GM18526 (cell line): ENCODE measurements around the gene B2M.
A peak's percentile ranks its signal among the peaks of the same experiment; 100 is the strongest.

ENCODE experiments used
- POLR2A ChIP-seq: IDR thresholded peaks from 3 replicates; pipeline ENCODE4 v1.6.1; 2011; ENCODE audit not compliant: insufficient read length; ENCODE audit errors: extremely low read depth

Gene B2M

DNA sequence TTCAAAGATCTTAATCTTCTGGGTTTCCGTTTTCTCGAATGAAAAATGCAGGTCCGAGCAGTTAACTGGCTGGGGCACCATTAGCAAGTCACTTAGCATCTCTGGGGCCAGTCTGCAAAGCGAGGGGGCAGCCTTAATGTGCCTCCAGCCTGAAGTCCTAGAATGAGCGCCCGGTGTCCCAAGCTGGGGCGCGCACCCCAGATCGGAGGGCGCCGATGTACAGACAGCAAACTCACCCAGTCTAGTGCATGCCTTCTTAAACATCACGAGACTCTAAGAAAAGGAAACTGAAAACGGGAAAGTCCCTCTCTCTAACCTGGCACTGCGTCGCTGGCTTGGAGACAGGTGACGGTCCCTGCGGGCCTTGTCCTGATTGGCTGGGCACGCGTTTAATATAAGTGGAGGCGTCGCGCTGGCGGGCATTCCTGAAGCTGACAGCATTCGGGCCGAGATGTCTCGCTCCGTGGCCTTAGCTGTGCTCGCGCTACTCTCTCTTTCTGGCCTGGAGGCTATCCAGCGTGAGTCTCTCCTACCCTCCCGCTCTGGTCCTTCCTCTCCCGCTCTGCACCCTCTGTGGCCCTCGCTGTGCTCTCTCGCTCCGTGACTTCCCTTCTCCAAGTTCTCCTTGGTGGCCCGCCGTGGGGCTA, at the start of gene B2M, which contains the start of gene PATL2:
Gene B2M (plus strand): TSS at position 422 of the 647 bp plus-strand sequence. CDS start 30 bp downstream, at position 452.
Gene PATL2 (minus strand): TSS at position 228 of the 647 bp plus-strand sequence. CDS start 34,833 bp downstream, outside the sequence.
- peak; percentile 100 for TF ChIP-seq POLR2A

GRCh38 chr15:44661576-44661975, 49.7 kb upstream of the B2M start:
- TF ChIP-seq POLR2A: no peak

GRCh38 chr15:44662478-44663409, 48.6 kb upstream of the B2M start:
- TF ChIP-seq POLR2A: no peak

DNA sequence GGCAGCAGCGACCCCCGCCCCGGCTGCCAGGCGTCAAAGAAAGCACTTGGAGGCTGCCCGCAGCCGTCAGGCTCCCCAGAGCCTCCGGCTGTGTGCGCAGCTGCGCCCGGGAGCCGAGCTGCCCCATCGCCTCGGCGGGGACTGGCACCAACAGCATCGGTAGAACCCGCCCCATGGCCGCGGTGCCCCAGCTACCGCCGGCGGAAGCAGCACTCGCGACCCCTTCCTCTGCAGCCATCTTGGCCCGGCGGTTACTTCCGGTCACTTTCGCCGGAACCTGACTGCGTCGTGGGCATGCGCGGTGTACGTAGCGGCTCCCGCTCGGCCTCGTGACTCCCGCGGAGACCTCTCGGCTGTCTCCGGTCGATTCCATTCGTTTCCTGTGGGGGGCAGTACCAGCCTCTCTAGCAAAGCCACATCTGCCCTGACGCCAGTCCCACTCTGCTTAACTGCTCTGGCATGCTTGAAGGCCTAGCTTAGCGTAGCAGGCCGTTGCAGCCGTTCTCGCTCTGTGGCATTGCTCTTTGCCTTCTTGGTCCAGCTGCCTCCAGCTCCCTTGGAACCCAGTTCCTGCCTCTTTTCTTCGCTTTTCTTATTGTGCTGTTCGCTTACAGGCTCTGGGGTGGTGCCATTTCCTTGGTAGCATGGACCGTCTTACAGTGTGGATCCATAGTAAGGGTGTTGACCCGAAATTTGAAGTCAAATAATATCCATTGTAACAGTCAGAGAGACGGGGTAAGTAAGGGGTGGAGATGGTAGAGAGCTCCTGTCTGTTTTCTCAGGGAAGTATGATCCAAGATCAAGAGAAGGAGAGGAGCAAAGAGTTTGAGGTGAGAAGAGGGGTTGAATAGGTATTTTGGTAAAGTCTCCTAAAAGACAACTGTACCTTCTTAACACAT, 47.7 kb upstream of the B2M start, which contains the start of gene SPG11:
Gene SPG11 (minus strand): TSS at position 253 of the 899 bp plus-strand sequence. CDS start 15 bp downstream, at position 238.
- TF ChIP-seq POLR2A: peak; percentile 97

GRCh38 chr15:44666210-44667038, 44.9 kb upstream of the B2M start:
- TF ChIP-seq POLR2A: no peak

DNA sequence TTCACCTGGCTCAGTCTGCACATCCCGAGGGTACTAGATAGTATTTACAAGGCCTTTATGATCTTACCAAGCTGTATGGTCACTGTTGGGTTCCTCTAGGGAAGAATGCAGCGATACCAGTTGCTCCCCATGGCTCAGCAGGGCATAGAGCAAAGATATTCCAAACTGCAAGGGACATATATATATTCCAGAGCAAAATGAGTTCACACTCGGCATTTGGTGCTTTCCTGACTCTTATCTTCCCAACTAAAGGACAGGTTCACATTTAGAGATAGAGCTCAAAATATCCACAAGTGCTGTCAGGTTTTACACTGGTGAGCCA, 44.3 kb upstream of the B2M start:
- TF ChIP-seq POLR2A: no peak

- TF ChIP-seq POLR2A: no peak
These were observed 42.4 kb upstream of the B2M start for GRCh38 chr15:44668921-44669320.

DNA sequence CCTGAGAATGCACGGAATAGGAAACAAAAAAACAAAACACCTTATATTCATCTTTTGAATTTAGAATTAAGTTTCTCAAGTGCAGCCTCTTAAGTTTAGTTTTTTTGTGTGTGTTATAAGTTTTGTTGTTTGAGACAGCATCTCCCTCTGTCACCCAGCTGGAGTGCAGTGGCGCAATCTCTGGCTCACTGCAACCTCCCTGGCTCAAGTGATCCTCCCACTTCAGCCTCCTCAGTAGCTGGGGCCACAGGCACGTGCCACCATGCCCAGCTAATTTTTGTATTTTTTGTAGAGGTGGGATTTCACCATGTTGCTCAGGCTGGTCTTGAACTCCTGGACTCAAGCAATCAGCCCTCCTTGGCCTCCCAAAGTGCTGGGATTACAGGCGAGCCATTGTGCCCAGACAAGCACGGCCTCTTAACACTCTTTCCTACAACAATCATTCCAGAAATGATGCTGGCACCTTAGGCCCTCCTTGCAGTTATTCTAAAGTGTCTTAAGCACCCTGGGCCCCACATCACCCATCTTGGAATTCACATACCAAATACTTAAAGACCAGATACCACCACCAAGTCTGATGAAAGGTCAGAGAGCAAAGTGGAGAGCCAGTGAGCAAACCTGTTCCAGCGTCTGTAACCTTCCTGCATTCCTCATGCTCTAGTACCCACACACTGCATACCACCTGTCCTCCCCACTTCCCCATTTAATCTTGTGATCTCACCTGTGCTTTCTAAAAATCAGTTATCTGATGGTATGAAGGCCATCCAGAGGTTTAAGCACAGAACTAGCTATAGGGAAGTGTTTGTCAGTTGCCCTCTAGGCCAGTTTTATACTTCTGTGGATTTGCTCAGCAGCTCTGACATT, 41.0 kb upstream of the B2M start:
- TF ChIP-seq POLR2A: no peak

- no peak for TF ChIP-seq POLR2A
These were observed 37.7 kb upstream of the B2M start for GRCh38 chr15:44673639-44674038.

- TF ChIP-seq POLR2A: no peak
These were observed 35.4 kb upstream of the B2M start for GRCh38 chr15:44675911-44676310.

DNA sequence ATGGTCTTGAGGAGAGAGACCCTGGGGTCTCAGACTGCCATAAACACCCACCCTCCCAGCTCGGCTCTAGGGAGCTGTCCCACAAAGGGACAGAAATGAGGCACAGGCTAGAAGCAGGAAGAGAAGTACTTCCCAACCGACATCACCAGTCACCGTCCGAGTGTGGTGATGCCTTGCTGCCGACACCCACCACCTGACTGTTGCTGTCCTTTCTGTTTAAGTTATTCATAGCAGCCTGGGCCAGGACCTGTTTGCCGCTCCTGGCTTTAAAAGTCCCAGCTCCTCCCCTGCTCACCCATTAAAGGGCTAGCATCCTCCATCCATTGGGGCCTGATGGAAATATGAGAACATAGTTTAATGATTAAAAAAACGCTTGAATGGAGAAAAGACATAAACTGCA, 34.6 kb upstream of the B2M start:
- peak; percentile 25 for TF ChIP-seq POLR2A

- TF ChIP-seq POLR2A: no peak
These were observed 29.1 kb upstream of the B2M start for GRCh38 chr15:44682211-44682610.

- TF ChIP-seq POLR2A: no peak
These were observed 18.7 kb upstream of the B2M start for GRCh38 chr15:44692659-44693058.
